Osteoblast (primary cell): ENCODE data around the gene PBX1. TPM values are rescaled to one million over a fixed set of nuclear protein-coding genes. Genes with fewer than 3 reads are reported as not detected.

Source experiments
- DNase-seq: peaks from one replicate; pipeline ENCODE4 v3.0.0; 2011; ENCODE audit warnings: low spot score, mixed read lengths; ENCODE audit not compliant: insufficient read length; ENCODE audit errors: missing footprints
- H2AFZ ChIP-seq: 2 replicates; pipeline ENCODE4 v1.6.0; 2011; ENCODE audit warnings: mild to moderate bottlenecking, low read length
- H3K27ac ChIP-seq: 2 replicates; pipeline ENCODE4 v1.5.1; 2011; ENCODE audit warnings: mild to moderate bottlenecking, low read depth, low read length, moderate library complexity
- H3K27me3 ChIP-seq: 2 replicates; pipeline ENCODE4 v1.6.0; 2012; ENCODE audit warnings: mild to moderate bottlenecking, control low read depth, inconsistent platforms, low read length, moderate library complexity; ENCODE audit not compliant: insufficient read depth
- H3K36me3 ChIP-seq: 2 replicates; pipeline ENCODE4 v1.5.1; 2011; ENCODE audit warnings: mild to moderate bottlenecking, low read length, control low read depth, moderate library complexity; ENCODE audit not compliant: insufficient read depth
- H3K4me1 ChIP-seq: 2 replicates; pipeline ENCODE4 v1.5.1; 2011; ENCODE audit warnings: mild to moderate bottlenecking, low read length, control low read depth, moderate library complexity; ENCODE audit not compliant: insufficient read depth
- H3K4me2 ChIP-seq: 2 replicates; pipeline ENCODE4 v1.6.0; 2011; ENCODE audit warnings: mild to moderate bottlenecking, low read length; ENCODE audit not compliant: insufficient read depth
- H3K4me3 ChIP-seq: fragments of 200-600 bp; sonication (generic); 3 replicates; pipeline ENCODE4 v1.5.1; 2012; ENCODE audit warnings: mild to moderate bottlenecking, low read length, inconsistent platforms; ENCODE audit not compliant: insufficient read depth
- H3K79me2 ChIP-seq: 2 replicates; pipeline ENCODE4 v1.6.0; 2012; ENCODE audit warnings: mild to moderate bottlenecking, low read length, control low read depth, inconsistent platforms; ENCODE audit not compliant: insufficient read depth
- H3K9me3 ChIP-seq: 2 replicates; pipeline ENCODE4 v1.5.1; 2011; ENCODE audit warnings: low read depth, low read length, control low read depth
- H4K20me1 ChIP-seq: 2 replicates; pipeline ENCODE4 v1.6.0; 2012; ENCODE audit warnings: mild to moderate bottlenecking, low read length, control low read depth; ENCODE audit not compliant: insufficient read depth
- total RNA-seq: library from RNA; depleted of rRNA; stranded (reverse); fragments of >200 nt; gene quantifications from 2 replicates; pipeline ENCODE4 v1.2.3, GENCODE V29; 2012
- TF ChIP-seq, protein P1 (sequence below): IDR thresholded peaks from 2 replicates; pipeline ENCODE4 v1.5.1; 2011; ENCODE audit warnings: mild to moderate bottlenecking, low read depth, low read length, moderate library complexity; ENCODE audit errors: extremely low read depth

The PBX1 gene
- total RNA-seq, 1 donor = 10.1 TPM

GRCh38 chr1:164773102-164773501, 214.1 kb downstream of the PBX1 start:
- Histone ChIP-seq H3K4me2 (no peak overlapping the region), H2AFZ (no peak overlapping the region), H3K27ac (peak overlapping the region; percentile 80), H3K4me3 (no peak overlapping the region), H3K4me1 (peaks cover 27% of the 10 kb centered on the region), H3K9me3 (no peaks in the 10 kb centered on the region), H4K20me1 (no peaks in the 10 kb centered on the region), H3K36me3 (no peaks in the 10 kb centered on the region), H3K27me3 (no peaks in the 10 kb centered on the region), H3K79me2 (no peaks in the 10 kb centered on the region)
- no peak for DNase-seq
- TF ChIP-seq, protein P1, sequence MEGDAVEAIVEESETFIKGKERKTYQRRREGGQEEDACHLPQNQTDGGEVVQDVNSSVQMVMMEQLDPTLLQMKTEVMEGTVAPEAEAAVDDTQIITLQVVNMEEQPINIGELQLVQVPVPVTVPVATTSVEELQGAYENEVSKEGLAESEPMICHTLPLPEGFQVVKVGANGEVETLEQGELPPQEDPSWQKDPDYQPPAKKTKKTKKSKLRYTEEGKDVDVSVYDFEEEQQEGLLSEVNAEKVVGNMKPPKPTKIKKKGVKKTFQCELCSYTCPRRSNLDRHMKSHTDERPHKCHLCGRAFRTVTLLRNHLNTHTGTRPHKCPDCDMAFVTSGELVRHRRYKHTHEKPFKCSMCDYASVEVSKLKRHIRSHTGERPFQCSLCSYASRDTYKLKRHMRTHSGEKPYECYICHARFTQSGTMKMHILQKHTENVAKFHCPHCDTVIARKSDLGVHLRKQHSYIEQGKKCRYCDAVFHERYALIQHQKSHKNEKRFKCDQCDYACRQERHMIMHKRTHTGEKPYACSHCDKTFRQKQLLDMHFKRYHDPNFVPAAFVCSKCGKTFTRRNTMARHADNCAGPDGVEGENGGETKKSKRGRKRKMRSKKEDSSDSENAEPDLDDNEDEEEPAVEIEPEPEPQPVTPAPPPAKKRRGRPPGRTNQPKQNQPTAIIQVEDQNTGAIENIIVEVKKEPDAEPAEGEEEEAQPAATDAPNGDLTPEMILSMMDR = no peak

DNA sequence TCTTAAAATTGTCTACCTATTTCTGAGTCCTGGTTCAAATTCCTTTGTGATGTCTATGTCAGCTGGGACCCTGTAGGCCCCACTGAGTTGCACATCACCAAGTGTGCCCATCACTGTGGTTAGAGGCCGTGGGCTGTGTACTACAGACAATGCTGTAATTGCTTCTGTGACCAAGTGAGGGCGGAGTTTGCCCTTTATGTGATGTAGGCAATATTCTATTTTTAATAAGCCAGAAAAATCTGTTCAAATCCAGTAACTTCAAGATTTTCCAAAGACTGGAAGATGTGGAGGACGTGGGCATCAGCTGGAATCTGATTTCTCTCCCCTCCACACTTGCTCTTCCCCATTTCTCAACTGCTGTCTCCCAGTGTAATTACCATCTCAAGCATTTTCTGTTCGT, 215.4 kb downstream of the PBX1 start:
- Histone ChIP-seq H3K27ac (no peak overlapping the region), H3K4me1 (peaks cover 22% of the 10 kb centered on the region), H3K4me3 (no peak overlapping the region), H2AFZ (no peak overlapping the region), H3K79me2 (no peaks in the 10 kb centered on the region), H3K36me3 (no peaks in the 10 kb centered on the region), H3K4me2 (no peak overlapping the region), H4K20me1 (no peaks in the 10 kb centered on the region), H3K9me3 (no peaks in the 10 kb centered on the region), H3K27me3 (no peaks in the 10 kb centered on the region)
- no peak for DNase-seq
- TF ChIP-seq, protein P1 = peak; percentile 11

DNA sequence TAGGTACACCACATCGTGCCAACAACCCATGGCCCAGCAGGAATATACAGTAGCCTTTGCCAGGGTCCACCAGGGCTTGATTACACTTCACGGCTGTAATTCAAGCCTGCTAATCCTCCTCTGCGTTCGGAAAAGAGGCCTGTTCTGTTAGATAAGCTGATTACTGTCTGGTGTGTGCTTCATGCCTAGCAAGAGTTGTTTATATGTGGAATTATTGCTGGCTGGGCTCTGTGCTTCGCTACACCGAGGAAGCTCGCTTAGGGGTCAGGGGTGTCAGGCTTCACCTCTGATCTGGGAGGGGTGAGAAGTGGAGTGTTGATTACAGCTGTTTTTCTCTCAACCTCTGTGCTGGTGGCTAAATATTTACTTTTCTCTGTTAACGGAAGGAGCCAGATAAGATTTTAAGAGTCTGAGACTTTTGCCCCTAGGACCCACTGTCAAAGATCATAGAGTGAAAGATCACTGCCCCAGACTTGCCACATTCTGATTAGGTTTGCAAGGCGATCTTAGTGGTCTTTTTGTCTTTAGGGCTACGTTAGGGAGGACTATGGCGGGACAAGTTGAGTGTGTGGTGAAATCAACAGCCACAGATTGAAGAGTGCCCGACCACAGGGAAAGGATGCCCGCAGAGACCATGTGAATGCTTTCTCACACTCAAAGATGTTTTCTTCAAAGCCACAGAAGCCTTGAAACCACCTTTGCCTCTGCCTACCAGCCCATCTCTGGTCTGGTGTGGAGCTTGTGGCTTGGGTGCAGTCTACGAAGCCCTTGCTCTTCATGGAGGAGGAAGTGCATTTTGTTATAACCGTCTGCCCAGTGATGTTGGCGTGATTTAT, 216.1 kb downstream of the PBX1 start:
- Histone ChIP-seq H3K9me3 (no peaks in the 10 kb centered on the region), H4K20me1 (no peaks in the 10 kb centered on the region), H2AFZ (peak overlapping the region; percentile 7), H3K4me3 (no peak overlapping the region), H3K79me2 (no peaks in the 10 kb centered on the region), H3K4me2 (no peak overlapping the region), H3K4me1 (peaks cover 22% of the 10 kb centered on the region), H3K27ac (no peak overlapping the region), H3K27me3 (no peaks in the 10 kb centered on the region), H3K36me3 (no peaks in the 10 kb centered on the region)
- no peak for DNase-seq
- TF ChIP-seq, protein P1 = no peak

DNA sequence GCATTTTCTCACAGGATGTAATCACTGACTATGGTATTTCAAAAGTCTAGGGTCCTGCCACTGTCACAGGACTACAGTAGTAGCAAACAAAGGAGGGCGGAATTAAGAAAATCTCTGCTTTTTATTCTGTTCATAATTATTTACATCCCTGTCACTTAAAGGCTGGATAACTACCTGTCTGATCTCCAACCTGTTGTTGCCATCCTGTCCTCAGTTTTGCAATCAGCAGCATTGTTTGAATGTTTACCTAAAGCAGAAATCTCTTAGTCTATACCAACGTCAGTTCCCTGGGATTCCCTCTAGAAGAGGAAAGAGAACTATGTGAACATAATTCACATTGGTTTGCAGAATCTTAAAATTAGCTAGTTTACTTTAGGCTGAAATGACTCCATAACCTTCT, 218.5 kb downstream of the PBX1 start:
- TF ChIP-seq, protein P1 = no peak
- H2AFZ ChIP-seq = no peak overlapping the region
- no peaks in the 10 kb centered on the region for H4K20me1 ChIP-seq
- no peaks in the 10 kb centered on the region for H3K9me3 ChIP-seq
- H3K4me2 ChIP-seq = no peak overlapping the region
- H3K27ac ChIP-seq = no peak overlapping the region
- H3K36me3 ChIP-seq = no peaks in the 10 kb centered on the region
- H3K4me1 ChIP-seq = peaks cover 16% of the 10 kb centered on the region
- no peaks in the 10 kb centered on the region for H3K79me2 ChIP-seq
- no peak overlapping the region for H3K4me3 ChIP-seq
- H3K27me3 ChIP-seq = no peaks in the 10 kb centered on the region
- no peak for DNase-seq
